GM13977 (cell line): ENCODE results near the gene PAM.
A peak's percentile ranks its signal among the peaks of the same experiment; 100 is the strongest.
"Not testable (repeated sequence)": the region's sequence is repeated elsewhere in the genome, so short reads cannot be mapped to it uniquely, and the experiment has no call there.

Experiments used
- DNase-seq: peaks from one replicate; pipeline ENCODE4 v3.0.0; 2012; ENCODE audit warnings: low spot score
- CTCF ChIP-seq: IDR thresholded peaks from 2 replicates; pipeline ENCODE4 v1.5.1; 2012; ENCODE audit warnings: mild to moderate bottlenecking, control low read depth; ENCODE audit not compliant: insufficient read depth; ENCODE audit errors: extremely low read depth, missing control alignments
- in situ Hi-C: fragments of 300-500 bp; cut with MboI; formaldehyde crosslinking; loops from one replicate; pipeline ENCODE4 v1.12.0; 2022; ENCODE audit warnings: low sequenced_read_pairs, low pct_unique_long_range_greater_than_20kb, mixed read lengths, inconsistent platforms; ENCODE audit not compliant: unreplicated experiment

The PAM gene

GRCh38 chr5:102773133-102773532 is 18.0 kb downstream of the PAM start:
- in situ Hi-C loops: no loop called here
- no peak for TF ChIP-seq CTCF
- DNase-seq: no peak

GRCh38 chr5:102775756-102776155 is 20.7 kb downstream of the PAM start:
- in situ Hi-C loops, DNase-seq: not testable (repeated sequence)

- DNase-seq: no peak
- in situ Hi-C loops: no loop called here
- TF ChIP-seq CTCF: no peak
Observed at GRCh38 chr5:102777099-102777498, 22.0 kb downstream of the PAM start.

- peak; percentile 16 for DNase-seq
- in situ Hi-C loops: no loop called here
- no peak for TF ChIP-seq CTCF
Observed at GRCh38 chr5:102778478-102778877, 23.4 kb downstream of the PAM start.

GRCh38 chr5:102781359-102781758 is 26.3 kb downstream of the PAM start:
- DNase-seq: no peak
- no peak for TF ChIP-seq CTCF
- in situ Hi-C loops: no loop called here

GRCh38 chr5:102781786-102782185 is 26.7 kb downstream of the PAM start:
- no peak for DNase-seq
- TF ChIP-seq CTCF: no peak
- in situ Hi-C loops: no loop called here

- no peak for TF ChIP-seq CTCF
- no peak for DNase-seq
- in situ Hi-C loops: no loop called here
Observed at GRCh38 chr5:102782217-102782872, 27.2 kb downstream of the PAM start.
